GM12892 (cell line): ENCODE results near the gene CDON.

Experiments used
- POLR2A ChIP-seq: IDR thresholded peaks from 2 replicates; pipeline ENCODE4 v1.6.1; 2011; ENCODE audit warnings: low read depth, low read length, control low read depth
- POLR2AphosphoS5 ChIP-seq: IDR thresholded peaks from 2 replicates; pipeline ENCODE4 v1.6.1; 2011; ENCODE audit warnings: low read depth, low read length, control low read depth
- TAF1 ChIP-seq: IDR thresholded peaks from 2 replicates; pipeline ENCODE4 v1.6.1; 2011; ENCODE audit warnings: low read depth, mild to moderate bottlenecking, control low read depth, low read length, borderline replicate concordance

- TF ChIP-seq POLR2AphosphoS5 = no peak
- TF ChIP-seq POLR2A = no peak
- no peak for TF ChIP-seq TAF1
Observed at GRCh38 chr11:125945011-125945796, 117.5 kb downstream of the CDON start.
